Osteocyte (in vitro differentiated cells): Measurements from ENCODE around the gene TCP11. TPM values are rescaled to one million over a fixed set of nuclear protein-coding genes. Genes with fewer than 3 reads are reported as not detected.

ENCODE experiments used
- DNase-seq: peaks from one replicate; pipeline ENCODE4 v3.0.0; 2021; ENCODE audit warnings: mixed read lengths; ENCODE audit not compliant: unreplicated experiment; ENCODE audit errors: extremely low spot score
- H3K27ac Mint-ChIP-seq: one replicate; pipeline ENCODE4 v1.8.0; 2021; ENCODE audit warnings: mild to moderate bottlenecking, mixed read lengths; ENCODE audit not compliant: unreplicated experiment
- H3K27me3 Mint-ChIP-seq: one replicate; pipeline ENCODE4 v1.8.0; 2021; ENCODE audit warnings: mixed read lengths; ENCODE audit not compliant: unreplicated experiment
- H3K36me3 Mint-ChIP-seq: one replicate; pipeline ENCODE4 v1.8.0; 2021; ENCODE audit warnings: mixed read lengths; ENCODE audit not compliant: unreplicated experiment
- H3K4me1 Mint-ChIP-seq: one replicate; pipeline ENCODE4 v1.8.0; 2021; ENCODE audit warnings: mixed read lengths; ENCODE audit not compliant: unreplicated experiment
- H3K4me3 Mint-ChIP-seq: one replicate; pipeline ENCODE4 v1.8.0; 2021; ENCODE audit warnings: mild to moderate bottlenecking, moderate library complexity, mixed read lengths; ENCODE audit not compliant: unreplicated experiment
- H3K9me3 Mint-ChIP-seq: one replicate; pipeline ENCODE4 v1.8.0; 2021; ENCODE audit warnings: mixed read lengths; ENCODE audit not compliant: unreplicated experiment
- CTCF ChIP-seq: fragments of 200-600 bp; sonication (generic); IDR thresholded peaks from 2 replicates; pipeline ENCODE4 v1.5.0; 2021; ENCODE audit warnings: antibody characterized with exemption, mild to moderate bottlenecking, moderate library complexity
- long read RNA-seq: library from polyadenylated mRNA; unstranded; transcript quantifications from one replicate; pipeline ENCODE4 v2.0.0, GENCODE V29; 2021
- total RNA-seq: library from RNA; stranded (reverse); gene quantifications from 2 replicates; pipeline ENCODE4 v1.2.1, GENCODE V29; 2021

TCP11 gene
- total RNA-seq = 0.43 TPM in 1 of 2 replicates, not detected in the other
- long read RNA-seq = 0 reads

- no peaks in the 10 kb centered on the region for H3K9me3 Mint-ChIP-seq
Observed at GRCh38 chr6:35141007-35141655, at the start of gene TCP11. TCP11 (minus strand) TSS chr6:35141339; CDS start chr6:35140870, 469 bp downstream.

GRCh38 chr6:35190306-35190705, 49.2 kb upstream of the TCP11 start:
- H3K4me1 Mint-ChIP-seq = peaks cover 11% of the 10 kb centered on the region

More at GRCh38 chr6:35141007-35141655, at the start of gene TCP11:
- Mint-ChIP-seq H3K36me3 (no peaks in the 10 kb centered on the region), H3K27ac (no peak within 1 kb of the TSS), H3K27me3 (no peaks in the 10 kb centered on the region), H3K4me1 (peaks cover 19% of the 10 kb centered on the region), H3K4me3 (no peak within 1 kb of the TSS)
- no peak for TF ChIP-seq CTCF
- no peak for DNase-seq

GRCh38 chr6:35188886-35189285, 47.7 kb upstream of the TCP11 start:
- no peak for DNase-seq
- Mint-ChIP-seq H3K27ac (no peak overlapping the region), H3K36me3 (no peaks in the 10 kb centered on the region), H3K9me3 (no peaks in the 10 kb centered on the region), H3K27me3 (no peaks in the 10 kb centered on the region), H3K4me1 (peaks cover 25% of the 10 kb centered on the region), H3K4me3 (no peak overlapping the region)
- no peak for TF ChIP-seq CTCF

More at GRCh38 chr6:35190306-35190705, 49.2 kb upstream of the TCP11 start:
- Mint-ChIP-seq H3K27me3 (no peaks in the 10 kb centered on the region), H3K9me3 (no peaks in the 10 kb centered on the region), H3K27ac (no peak overlapping the region), H3K4me3 (no peak overlapping the region), H3K36me3 (no peaks in the 10 kb centered on the region)
- no peak for TF ChIP-seq CTCF
- DNase-seq = no peak

GRCh38 chr6:35186571-35186970, 45.4 kb upstream of the TCP11 start:
- Mint-ChIP-seq H3K27ac (no peak overlapping the region), H3K27me3 (no peaks in the 10 kb centered on the region), H3K4me1 (peaks cover 40% of the 10 kb centered on the region), H3K4me3 (no peak overlapping the region), H3K9me3 (no peaks in the 10 kb centered on the region), H3K36me3 (no peaks in the 10 kb centered on the region)
- DNase-seq = no peak
- TF ChIP-seq CTCF = no peak

- no peaks in the 10 kb centered on the region for H3K36me3 Mint-ChIP-seq
- no peaks in the 10 kb centered on the region for H3K9me3 Mint-ChIP-seq
- peak overlapping the region; percentile 15 for H3K27ac Mint-ChIP-seq
- H3K4me3 Mint-ChIP-seq = no peak overlapping the region
- H3K4me1 Mint-ChIP-seq = peaks cover 46% of the 10 kb centered on the region
- no peak for DNase-seq
- TF ChIP-seq CTCF = no peak
- H3K27me3 Mint-ChIP-seq = no peaks in the 10 kb centered on the region
Observed at GRCh38 chr6:35185971-35186370, 44.8 kb upstream of the TCP11 start.
